Measurements from ENCODE around the gene PTGES.

Gene PTGES

GRCh38 chr9:129783516-129784361 is 30.9 kb upstream of the PTGES start:
- no peak overlapping the region for H3K4me3 ChIP-seq (ENCODE audit: low read depth, low read length)
- peak; percentile 74 for TF ChIP-seq CTCF (IDR thresholded peaks at IDR 0.05; ENCODE audit: control insufficient read depth, extremely low read depth, insufficient read depth)
- DNase-seq (ENCODE audit: low read depth) = peak; percentile 25

GRCh38 chr9:129781981-129782380 is 29.1 kb upstream of the PTGES start:
- H3K4me3 ChIP-seq (ENCODE audit: low read depth, low read length) = no peak overlapping the region
- TF ChIP-seq CTCF (IDR thresholded peaks at IDR 0.05; ENCODE audit: control insufficient read depth, extremely low read depth, insufficient read depth) = no peak
- DNase-seq (ENCODE audit: low read depth) = no peak

GRCh38 chr9:129781131-129781530 is 28.3 kb upstream of the PTGES start:
- DNase-seq (ENCODE audit: low read depth) = no peak
- no peak for TF ChIP-seq CTCF (IDR thresholded peaks at IDR 0.05; ENCODE audit: control insufficient read depth, extremely low read depth, insufficient read depth)
- H3K4me3 ChIP-seq (ENCODE audit: low read depth, low read length) = no peak overlapping the region

GRCh38 chr9:129779560-129780190 is 26.8 kb upstream of the PTGES start:
- TF ChIP-seq CTCF (IDR thresholded peaks at IDR 0.05; ENCODE audit: control insufficient read depth, extremely low read depth, insufficient read depth) = no peak
- no peak for DNase-seq (ENCODE audit: low read depth)
- no peak overlapping the region for H3K4me3 ChIP-seq (ENCODE audit: low read depth, low read length)

- no peak for TF ChIP-seq CTCF (IDR thresholded peaks at IDR 0.05; ENCODE audit: control insufficient read depth, extremely low read depth, insufficient read depth)
- DNase-seq (ENCODE audit: low read depth) = no peak
- H3K4me3 ChIP-seq (ENCODE audit: low read depth, low read length) = no peak overlapping the region
Observed at GRCh38 chr9:129778469-129778868, 25.6 kb upstream of the PTGES start.

- H3K4me3 ChIP-seq (ENCODE audit: low read depth, low read length) = no peak overlapping the region
- TF ChIP-seq CTCF (IDR thresholded peaks at IDR 0.05; ENCODE audit: control insufficient read depth, extremely low read depth, insufficient read depth) = no peak
- no peak for DNase-seq (ENCODE audit: low read depth)
Observed at GRCh38 chr9:129777769-129778130, 24.9 kb upstream of the PTGES start.
